GM18526 (cell line): ENCODE data around the gene SLC7A9.

Experiments
- POLR2A ChIP-seq: IDR thresholded peaks from 3 replicates; pipeline ENCODE4 v1.6.1; 2011; ENCODE audit not compliant: insufficient read length; ENCODE audit errors: extremely low read depth

SLC7A9 gene

DNA sequence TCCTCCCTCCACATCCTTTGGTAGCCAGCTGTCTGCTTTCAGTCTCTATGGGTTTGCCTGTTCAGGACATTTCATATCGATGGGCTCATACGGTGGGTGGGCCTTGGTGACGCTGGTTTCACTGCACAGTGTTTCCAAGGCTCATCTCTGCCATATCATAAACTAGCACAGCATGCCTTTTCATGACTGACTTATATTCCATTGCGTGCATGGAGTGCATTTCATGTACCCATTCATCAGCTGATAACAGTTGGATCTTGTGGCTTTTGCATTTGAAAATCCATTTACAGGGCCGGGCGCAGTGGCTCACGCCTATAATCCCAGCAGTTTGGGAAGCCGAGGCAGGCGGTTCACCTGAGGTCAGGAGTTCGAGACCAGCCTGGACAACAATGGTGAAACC is 80.1 kb downstream of the SLC7A9 start:
- no peak for TF ChIP-seq POLR2A

GRCh38 chr19:32781280-32781679 is 88.3 kb downstream of the SLC7A9 start:
- no peak for TF ChIP-seq POLR2A
